ENCODE measurements around the gene RBM33. TPM values are rescaled to one million over a fixed set of nuclear protein-coding genes. Genes with fewer than 3 reads are reported as not detected.

RBM33 gene
- total RNA-seq, 1 experiment from 2014 or later, result 81.8 TPM

GRCh38 chr7:155775691-155776090, 131.2 kb downstream of the RBM33 start:
- TF ChIP-seq STAT6 (CRISPR knock-in tag; conservative IDR thresholded peaks at IDR 0.05; ENCODE audit: low read depth) (no peak), CBFB (CRISPR knock-in tag; IDR thresholded peaks at IDR 0.05; ENCODE audit: low read depth) (no peak), ZNF263 (CRISPR knock-in tag; IDR thresholded peaks at IDR 0.05; ENCODE audit: low read depth) (no peak), PREB (CRISPR knock-in tag; IDR thresholded peaks at IDR 0.05; ENCODE audit: borderline replicate concordance) (no peak), SOX15 (CRISPR knock-in tag; IDR thresholded peaks at IDR 0.05) (no peak), ZNF219 (CRISPR knock-in tag; IDR thresholded peaks at IDR 0.05; ENCODE audit: borderline replicate concordance) (no peak), AR (CRISPR knock-in tag; IDR thresholded peaks at IDR 0.05) (no peak), ATF3 (CRISPR knock-in tag; conservative IDR thresholded peaks at IDR 0.05) (no peak), ZBTB43 (CRISPR knock-in tag; IDR thresholded peaks at IDR 0.05) (no peak), OVOL2 (CRISPR knock-in tag; IDR thresholded peaks at IDR 0.05; ENCODE audit: borderline replicate concordance) (no peak), ZMAT4 (CRISPR knock-in tag; IDR thresholded peaks at IDR 0.05) (no peak)
- Mint-ChIP-seq H3K36me3 (peaks cover 40% of the 10 kb centered on the region), H3K4me1 (peaks cover 8% of the 10 kb centered on the region), H3K27me3 (ENCODE audit: low read depth) (no peaks in the 10 kb centered on the region), H3K4me3 (no peak overlapping the region), H3K9me3 (no peaks in the 10 kb centered on the region), H3K27ac (no peak overlapping the region)
- no peak for DNase-seq (ENCODE audit: low spot score)
- ChIA-PET POLR2A (no interaction called here), CTCF (no interaction called here)
- ATAC-seq, result no peak

GRCh38 chr7:155776606-155777005, 132.1 kb downstream of the RBM33 start:
- ChIA-PET POLR2A (no interaction called here), CTCF (interaction anchor here (1.0 kb wide), 1 partner anchor 8 kb away, joined by 3 read pairs; no protein-coding TSS in a partner anchor)
- Mint-ChIP-seq H3K4me3 (no peak overlapping the region), H3K36me3 (peaks cover 37% of the 10 kb centered on the region), H3K4me1 (peaks cover 14% of the 10 kb centered on the region), H3K9me3 (no peaks in the 10 kb centered on the region), H3K27me3 (ENCODE audit: low read depth) (no peaks in the 10 kb centered on the region), H3K27ac (no peak overlapping the region)
- ATAC-seq (no peak), DNase-seq (ENCODE audit: low spot score) (no peak)
- TF ChIP-seq ZNF232 (CRISPR knock-in tag; IDR thresholded peaks at IDR 0.05) (no peak), ESRRA (CRISPR knock-in tag; IDR thresholded peaks at IDR 0.05; ENCODE audit: borderline replicate concordance) (no peak), ZNF263 (CRISPR knock-in tag; IDR thresholded peaks at IDR 0.05; ENCODE audit: low read depth) (no peak), FOXP4 (CRISPR knock-in tag; IDR thresholded peaks at IDR 0.05) (no peak), TEAD4 (CRISPR knock-in tag; IDR thresholded peaks at IDR 0.05) (no peak), HMGA2 (CRISPR knock-in tag; IDR thresholded peaks at IDR 0.05) (no peak), ATF1 (CRISPR knock-in tag; IDR thresholded peaks at IDR 0.05) (no peak), ZNF138 (CRISPR knock-in tag; conservative IDR thresholded peaks at IDR 0.05) (no peak), SMAD4 (CRISPR knock-in tag; IDR thresholded peaks at IDR 0.05) (no peak), TCF7 (CRISPR knock-in tag; IDR thresholded peaks at IDR 0.05; ENCODE audit: low read depth) (no peak), ZSCAN18 (CRISPR knock-in tag; IDR thresholded peaks at IDR 0.05) (no peak), CDX4 (CRISPR knock-in tag; IDR thresholded peaks at IDR 0.05; ENCODE audit: borderline replicate concordance) (no peak)

Data from WTC11 (cell line).